OCI-M1 (cell line): ENCODE results near the gene TMEM81.

ENCODE experiments used
- DNase-seq: peaks from one replicate; lab custom pipeline; 2025; lab: John Stamatoyannopoulos, UW

Gene TMEM81, protein sequence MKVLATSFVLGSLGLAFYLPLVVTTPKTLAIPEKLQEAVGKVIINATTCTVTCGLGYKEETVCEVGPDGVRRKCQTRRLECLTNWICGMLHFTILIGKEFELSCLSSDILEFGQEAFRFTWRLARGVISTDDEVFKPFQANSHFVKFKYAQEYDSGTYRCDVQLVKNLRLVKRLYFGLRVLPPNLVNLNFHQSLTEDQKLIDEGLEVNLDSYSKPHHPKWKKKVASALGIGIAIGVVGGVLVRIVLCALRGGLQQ

DNA sequence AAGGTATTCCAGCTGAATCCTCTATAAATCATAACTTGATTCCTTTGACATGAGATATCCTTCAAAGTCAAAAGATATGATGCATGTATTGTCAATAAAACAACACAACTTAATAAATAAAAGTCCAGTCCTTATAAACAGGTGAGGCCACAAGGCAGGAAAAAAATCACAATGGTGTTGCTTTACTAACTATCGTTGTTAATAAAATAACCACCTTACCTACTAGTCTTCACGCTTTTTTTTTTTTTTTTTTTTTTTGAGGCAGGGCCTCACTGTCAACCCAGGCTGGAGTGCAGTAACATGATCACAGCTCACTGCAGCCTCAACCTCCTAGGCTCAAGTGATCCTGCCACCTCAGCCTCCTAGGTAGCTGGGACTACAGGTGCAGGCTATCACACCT, at the start of gene TMEM81:
TSS of gene TMEM81 (minus strand) at position 101 of the 400 bp plus-strand sequence. CDS start 140 bp downstream, outside the sequence.
- DNase-seq, result no peak

DNA sequence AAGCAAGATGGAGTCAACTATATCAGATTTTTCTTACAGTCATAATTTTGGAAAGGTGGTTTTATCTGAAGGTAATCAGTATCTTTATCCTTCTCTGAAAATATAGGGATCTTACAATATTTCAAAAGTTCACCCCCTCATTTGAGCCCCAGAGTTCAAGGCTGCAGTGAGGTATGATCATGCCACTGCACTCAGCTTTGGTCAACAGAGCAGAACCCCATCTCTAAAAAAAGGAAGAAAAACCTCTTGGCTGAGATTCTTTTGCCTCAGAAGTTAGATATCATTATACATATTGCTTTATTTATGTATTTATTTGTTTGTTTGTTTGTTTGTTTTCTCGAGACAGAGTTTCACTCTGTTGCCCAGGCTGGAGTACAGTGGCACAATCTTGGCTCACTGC, 49.0 kb upstream of the TMEM81 start:
- no peak for DNase-seq

DNA sequence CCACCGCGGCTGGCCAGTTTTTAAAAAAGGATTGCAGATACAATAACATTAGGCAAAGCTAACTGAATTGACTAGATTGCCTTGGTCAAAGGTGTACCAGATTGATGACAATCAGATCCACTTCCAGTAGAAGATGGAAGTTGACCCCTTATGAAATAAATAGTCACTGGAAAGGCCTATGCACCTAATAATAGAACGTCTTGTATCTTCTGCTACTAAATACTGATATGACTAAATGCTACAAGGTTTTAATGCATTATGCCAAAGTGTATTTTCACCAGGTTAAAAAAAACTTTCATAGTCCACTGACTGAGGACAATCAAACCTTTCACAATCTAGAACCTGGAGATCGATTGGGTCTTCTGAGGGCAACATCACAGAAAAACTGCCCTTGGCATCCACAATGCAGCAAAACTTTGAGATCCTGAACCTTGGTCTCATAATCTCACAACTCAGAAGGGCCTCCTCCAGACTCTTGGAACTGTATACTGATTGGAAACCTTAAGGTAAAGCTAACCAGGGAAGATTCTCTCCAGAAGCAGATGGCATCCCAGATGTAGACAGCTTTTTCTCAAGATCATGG, 45.3 kb upstream of the TMEM81 start:
- DNase-seq, result no peak

DNA sequence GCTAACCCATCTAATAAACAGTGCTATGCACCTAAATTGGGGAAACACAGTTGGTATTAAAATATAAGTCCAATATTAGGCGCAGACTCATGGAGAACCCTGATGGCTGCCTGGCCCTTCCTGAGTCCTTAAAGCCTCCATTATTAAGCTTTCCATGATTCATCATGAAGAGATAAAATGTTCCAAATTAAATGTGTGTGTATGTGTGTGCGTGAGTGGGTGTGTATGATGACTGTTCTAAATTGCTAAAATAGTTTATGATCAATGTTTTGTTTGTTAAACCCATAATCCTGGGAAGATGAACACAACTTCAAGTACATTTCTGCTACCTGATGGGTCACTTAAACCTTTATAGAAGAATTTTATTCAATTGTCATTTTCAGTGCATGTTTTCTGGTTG, 43.8 kb upstream of the TMEM81 start:
- no peak for DNase-seq

DNA sequence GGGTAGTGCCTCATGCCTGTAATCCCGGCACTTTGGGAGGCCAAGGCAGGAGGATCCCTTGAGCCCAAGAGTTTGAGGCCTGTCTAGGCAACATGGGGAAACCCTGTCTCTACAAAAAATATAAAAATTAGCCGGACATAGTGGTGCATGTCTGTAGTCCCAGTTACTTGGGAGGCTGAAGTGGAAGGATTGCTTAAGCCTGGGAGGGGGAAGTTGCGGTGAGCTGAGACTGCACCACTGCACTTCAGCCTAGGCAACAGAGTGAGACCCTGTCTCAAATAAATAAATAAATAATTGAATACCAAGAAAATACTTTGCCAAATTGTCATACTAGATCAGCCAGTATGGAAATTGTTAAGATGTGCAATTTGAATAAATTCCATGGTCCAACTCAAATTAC, 43.4 kb upstream of the TMEM81 start:
- DNase-seq, result no peak

DNA sequence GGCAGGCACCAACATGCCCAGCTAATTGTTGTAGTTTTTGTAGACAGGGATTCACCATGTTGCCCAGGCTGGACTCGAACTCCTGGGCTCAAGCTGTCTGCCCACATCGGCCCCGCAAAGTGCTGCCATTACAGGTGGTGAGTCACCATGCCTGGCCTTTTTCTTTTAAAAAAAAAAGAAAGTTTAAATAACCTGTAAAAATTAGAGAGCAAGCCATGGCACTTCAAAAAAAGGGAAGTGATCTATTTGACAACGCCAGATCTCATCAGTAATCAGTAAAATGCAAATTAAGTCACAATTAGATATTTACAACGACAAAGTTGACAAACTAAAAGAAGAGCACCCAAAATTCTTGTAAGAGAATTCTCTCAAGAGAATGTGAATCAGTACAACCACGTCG, 40.5 kb upstream of the TMEM81 start:
- no peak for DNase-seq

DNA sequence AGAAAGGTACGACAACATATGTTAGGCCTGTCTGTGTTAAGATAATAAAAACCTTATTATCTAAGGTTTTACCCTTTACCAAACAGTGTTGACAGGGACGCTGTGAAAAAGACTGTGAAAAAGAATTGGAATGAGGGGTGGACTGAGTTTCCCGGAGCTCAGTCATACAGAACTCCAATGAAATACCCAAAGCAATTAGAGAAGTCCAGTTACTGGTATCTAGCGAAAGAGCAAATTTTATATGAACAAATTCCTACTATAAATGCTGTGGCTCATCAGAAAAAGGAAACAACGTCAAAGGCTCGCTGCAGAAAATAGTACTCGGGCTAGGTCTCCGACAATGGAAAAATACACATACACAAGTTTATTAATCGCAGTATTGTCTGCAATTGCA, 38.2 kb upstream of the TMEM81 start:
- DNase-seq, result no peak

DNA sequence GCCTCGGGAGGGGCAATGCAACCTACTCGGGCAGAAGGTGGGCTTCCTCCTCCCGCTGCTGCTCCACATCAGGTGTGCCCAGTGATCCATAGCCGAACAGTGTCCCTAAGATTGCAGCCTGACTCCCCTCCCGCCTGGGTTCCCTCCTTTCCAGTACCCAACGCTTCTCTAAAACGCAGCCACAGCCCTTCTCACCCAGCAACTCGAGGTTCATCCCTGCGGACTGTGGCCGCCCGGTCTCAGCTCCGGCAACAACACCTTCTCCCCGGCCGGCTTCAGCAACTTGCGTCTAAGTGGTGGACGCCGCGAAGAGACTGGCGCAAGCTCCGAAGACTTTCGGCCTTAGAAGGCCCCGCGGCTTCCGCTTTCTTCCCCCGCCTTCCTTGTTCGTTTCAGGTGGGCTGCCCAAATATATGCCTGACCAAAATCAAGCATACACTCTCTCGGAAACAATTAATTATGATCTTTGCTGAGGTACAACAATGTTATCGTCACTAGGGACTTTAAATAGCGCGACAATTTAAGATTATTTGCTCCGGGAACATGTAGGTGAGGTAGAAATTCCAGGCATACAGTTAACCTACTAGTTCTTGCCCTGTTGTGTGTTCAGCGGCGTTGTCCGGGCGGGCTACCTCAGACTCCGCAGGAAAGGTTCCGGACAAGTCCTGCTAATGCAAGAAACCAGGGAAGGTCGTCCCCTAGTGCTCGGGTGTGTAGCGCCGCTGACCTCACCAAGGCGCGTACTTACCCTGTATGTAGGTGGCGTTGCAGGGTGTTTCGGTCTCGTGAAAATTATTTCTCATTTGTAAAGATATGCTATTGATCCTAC, 37.6 kb upstream of the TMEM81 start, which contains the start of gene RBBP5:
TSS of gene RBBP5 (minus strand) at position 319 of the 829 bp plus-strand sequence. CDS start at position 214, 105 bp downstream.
- DNase-seq, result peak; percentile 99

DNA sequence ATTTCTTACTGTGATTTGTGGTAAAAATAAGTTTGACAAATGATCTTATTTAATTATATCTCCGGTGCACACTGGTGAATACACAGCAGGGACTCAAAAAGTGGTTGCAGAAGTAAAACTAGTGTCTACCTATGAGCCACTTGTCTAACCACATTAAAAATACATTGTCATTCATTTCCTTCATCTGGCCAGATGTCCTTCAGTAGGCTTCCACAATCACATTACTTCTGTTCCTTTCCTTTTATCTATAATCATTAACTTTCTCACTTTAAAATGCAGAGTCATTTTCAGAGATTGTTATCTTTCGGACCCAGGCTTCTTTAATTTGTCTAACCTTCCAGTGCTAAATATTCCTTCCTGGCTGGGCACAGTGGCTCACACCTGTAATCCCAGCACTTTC, 34.5 kb upstream of the TMEM81 start:
- DNase-seq, result no peak

DNA sequence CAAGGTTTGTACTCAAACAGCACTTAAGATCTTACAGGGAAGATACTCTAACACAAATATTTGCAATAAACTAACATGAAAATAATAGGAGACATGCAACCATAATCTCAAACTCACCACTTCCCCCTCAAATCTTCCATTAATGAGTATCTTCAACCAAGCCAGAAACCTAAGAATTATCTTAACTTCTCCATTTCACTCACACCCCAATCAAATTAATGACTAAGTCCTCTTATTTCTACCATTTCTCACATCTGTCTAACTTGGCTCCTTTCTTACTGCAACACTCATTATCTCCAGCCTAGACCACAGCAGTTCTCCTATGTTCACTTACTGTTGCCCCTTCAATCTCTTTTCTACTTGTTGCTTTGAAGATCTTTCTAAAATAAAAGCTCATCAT, 27.1 kb upstream of the TMEM81 start:
- DNase-seq, result no peak

DNA sequence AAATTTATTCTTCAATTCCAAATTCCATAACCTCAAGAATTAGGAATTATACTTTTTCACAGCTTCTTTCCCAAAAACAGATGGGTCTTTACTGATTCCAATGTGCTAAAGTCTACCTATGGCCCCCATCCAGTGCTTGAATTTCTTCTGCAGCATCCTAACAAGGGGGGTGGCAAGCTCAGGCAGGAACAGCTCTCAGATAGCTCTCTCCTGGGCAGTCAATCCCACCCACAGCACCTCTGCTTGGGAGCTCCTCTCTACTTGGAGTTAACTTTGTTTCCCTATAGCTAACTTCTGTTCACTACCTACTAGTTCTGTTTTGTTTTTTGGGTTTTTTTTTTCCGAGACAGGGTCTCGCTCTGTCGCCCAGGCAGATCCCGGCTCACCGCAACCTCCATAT, 25.5 kb upstream of the TMEM81 start:
- no peak for DNase-seq

DNA sequence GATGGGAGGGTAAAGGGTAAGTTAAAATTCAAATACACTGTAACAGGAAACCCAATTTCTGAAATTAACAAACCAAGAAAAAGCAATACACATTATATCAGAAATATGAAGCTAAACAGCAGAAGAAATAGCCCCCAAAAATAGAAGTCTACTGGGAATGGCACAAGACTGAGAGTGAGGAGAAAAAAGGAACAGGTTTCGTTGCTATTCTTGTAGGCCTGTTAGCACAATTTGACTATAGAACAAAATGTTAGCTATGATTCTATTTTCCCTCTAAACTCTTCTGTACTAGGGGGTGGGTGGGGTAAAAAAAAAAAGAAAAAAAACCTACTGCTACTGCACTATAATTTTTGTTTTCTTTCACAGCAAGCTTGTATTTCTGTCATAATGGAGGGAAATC, 25.0 kb upstream of the TMEM81 start:
- no peak for DNase-seq

DNA sequence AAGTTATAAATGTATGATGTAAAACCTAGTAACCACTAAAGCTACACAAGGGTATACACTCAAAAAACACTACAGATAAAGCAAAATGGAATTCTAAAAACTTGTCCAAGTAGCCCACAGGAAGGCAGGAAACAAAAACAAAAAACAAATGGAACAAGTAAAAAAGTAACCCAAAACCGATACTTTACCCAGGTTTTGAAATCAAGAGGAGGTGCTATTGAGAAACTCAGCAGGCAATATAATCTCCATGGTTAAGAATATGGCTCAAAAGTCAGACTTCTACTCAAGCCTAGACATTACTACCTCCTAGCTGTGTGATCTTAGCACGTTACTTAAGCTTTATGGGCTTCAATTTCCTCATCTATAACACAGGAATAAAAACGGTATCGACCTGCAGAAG, 24.2 kb upstream of the TMEM81 start:
- DNase-seq, result no peak

DNA sequence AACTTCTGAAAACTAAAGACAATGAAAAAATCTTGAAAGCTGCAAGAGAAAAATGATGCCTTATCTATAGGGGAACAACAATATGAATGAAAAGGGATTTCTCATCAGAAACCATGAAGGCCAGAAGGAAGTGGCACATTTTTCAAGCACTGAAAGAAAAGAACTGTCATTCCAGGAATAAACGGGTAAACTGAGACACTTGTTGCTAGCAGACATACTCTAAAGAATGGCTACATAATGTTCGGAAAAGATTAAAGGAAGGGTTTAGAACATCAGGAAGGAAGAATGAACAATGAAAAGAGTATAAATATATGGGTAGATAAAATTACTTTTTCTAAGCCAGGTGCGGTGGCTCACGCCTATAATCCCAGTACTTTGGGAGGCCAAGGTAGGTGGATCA, 23.1 kb upstream of the TMEM81 start:
- no peak for DNase-seq

DNA sequence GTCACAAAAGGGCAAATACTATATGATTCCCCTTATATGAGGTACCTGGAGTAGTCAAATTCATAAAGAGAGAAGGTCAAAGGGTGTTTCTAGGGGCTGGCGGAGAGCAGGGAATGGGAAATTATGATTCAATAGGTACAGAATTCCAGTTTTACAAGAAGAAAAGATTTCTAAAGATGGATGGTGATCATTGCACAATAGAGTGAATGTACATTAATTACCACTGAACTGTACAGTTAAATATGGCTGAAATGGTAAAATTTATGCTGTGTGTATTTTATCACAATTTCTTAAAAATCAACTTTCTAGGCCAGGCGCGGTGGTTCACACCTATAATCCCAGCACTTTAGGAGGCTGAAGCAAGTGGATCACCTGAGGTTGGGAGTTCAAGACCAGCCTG, 18.1 kb upstream of the TMEM81 start:
- no peak for DNase-seq

DNA sequence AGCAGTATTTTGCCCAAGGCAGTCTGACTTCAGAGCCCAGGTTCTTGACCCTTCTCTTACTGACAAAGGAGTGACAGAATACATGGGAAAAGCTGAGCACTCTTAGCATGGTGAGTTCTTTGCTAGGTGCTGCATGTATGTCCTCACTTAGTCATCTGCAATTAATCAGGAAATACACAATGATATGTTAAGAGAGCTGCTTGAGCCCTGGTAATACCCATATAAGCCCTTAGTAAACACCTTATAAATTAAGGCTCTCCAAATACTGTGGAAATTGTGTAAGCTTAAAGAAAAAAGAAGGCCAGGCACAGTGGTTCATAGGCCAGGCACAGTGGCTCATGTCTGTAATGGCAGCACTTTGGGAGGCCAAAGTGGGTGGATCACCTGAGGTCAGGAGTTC, 14.0 kb upstream of the TMEM81 start:
- DNase-seq, result no peak

DNA sequence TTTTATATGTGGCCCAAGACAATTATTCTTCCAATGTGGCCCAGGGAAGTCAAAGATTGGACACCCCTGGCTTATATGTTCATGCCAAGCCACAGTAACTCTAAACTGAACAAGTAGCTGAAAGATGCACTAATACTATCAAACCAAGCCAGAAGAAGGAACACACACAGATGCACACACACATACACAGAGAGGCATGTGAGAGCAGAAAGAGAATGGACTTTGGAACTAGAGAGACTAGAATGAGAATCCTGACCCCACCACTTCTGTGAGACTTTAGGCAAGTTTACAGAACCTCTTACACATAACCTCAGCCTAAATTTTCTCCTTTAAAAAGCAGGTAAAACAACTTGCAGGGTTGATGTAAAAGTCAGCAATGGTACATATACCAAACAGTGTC, 11.2 kb upstream of the TMEM81 start:
- DNase-seq, result no peak

DNA sequence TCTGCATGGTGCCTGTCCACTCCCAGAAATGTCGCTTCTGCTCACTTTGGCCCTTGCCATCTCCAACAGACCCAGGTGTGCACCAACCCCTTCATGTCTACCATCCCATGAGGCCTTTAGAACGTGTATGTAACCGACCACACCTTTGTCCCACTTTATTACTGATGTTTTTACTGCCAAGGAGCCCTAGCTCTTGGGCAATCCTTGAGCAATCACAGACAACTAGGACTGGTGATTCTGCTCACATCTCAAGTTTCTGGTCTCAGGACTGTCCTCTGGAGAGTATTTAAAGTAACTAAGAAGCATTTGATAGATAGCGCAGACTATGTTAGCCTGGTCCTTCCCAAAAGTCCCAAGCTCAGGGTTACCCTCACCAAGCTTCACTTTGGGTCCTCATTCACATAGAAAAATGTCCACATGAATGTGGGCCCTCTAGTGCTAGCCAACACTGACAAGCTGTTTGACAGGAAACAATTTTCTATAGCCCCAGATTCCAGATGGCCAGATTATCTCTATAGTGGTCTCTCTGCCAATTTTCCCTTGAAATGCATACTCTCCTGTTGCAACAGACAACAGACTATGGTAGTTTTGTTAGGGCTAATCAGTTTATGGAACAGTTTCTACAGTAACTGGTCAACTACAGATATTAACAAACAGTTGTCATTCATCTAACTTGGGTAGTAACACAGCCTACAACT, 6.9 kb upstream of the TMEM81 start:
- DNase-seq, result no peak

DNA sequence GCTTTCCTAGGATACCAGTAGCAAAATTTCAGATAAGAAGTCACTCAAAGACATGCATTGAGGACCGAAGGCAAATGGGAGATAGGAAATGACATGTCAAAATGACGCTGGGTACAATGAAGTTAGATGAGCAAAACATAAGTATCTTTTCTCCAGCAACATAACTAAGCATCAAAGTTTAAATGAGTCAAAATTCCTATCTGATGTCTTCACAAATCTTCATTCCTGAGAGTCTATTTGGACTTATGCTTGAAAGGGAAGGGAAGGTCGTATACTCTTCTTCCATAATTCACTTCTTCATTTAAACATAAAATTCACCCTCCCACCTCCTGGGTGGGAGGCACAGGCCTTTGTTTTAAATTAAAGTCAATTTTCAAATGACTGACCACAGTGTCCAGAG, 4.1 kb upstream of the TMEM81 start:
- DNase-seq, result no peak

DNA sequence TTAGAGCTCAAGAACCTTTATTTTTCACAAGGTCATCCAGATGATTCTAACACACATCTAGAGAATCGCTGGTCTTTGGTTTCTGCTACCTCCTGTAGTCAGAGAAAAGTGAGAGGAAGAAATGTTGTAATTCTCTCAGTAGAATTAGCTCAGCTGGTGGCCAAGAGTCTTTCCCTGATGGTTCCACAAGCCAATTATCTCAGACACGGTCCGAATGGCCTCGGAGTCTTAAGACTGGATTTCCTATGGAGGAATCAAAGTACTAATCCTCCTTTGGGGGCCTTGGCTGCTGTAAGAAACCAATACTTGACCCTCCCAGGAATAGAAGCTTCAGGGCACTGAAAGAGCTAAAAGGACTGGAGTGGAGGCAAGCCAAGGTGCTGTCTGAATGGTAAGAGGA, 1.8 kb downstream of the TMEM81 start:
- DNase-seq, result no peak

DNA sequence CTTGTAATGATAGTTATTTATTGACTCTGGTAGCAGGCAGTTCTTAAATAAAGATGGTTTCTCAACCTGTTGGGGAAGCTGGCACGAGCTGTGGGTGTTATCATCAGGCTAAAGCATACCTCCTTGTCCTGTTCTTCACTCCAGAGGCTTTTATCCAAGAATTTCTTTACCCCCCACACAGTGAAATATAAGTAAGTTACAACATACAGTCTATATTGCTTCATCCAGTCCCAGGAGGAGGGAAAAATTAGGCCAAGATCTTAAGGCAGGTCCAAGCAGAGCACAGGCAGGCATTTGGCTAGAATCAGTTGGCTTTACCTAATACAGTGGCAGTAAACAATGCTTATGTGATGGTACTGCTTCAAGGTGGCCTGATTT, 6.3 kb downstream of the TMEM81 start:
- no peak for DNase-seq

DNA sequence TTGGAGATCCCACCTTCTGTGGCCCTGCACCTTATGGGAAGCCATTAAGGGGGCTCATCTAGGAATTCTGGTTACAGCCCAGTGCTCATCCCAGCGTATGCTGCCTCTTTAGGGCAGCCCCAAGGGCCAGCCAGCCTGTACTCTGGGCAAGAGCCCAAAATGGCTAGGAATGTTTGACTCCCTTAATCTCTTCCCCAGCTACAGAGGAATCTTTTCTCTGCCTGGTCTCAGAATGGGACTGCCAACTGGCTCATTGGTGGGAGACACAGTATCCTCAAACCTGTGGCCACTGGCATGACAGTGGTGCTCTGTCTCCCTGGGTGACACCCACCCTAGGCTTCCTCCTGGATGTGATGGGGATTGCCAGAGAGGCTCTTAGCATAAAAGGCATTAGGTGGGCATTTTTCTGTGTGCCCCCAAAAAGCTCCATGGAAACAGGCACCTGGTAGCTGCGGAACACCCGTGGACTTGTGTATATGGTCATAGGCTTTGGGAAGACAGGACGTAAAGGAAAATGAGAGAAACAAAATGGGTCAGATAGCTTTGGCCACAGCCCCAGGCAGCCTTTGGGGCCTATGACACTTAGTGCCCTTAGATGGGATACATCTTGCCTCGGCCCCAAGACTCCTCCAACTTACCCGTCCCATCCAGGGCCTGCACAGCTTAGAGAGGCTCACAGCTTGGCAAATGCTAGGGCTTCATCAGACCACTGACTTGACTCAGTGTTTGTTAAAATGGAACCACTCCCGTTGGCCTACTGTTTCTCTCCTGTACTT, 6.9 kb downstream of the TMEM81 start:
- DNase-seq, result no peak
